Gastrocnemius medialis (tissue), 4 donors: Measurements from ENCODE around the gene ARL8B.

Experiments used
- POLR2A ChIP-seq, 2 donors: fragments of 450-650 bp; IDR thresholded peaks; one replicate each; pipeline ENCODE4 v1.6.1; 2017; ENCODE audit warnings: antibody characterized with exemption in 2 of 2, mild to moderate bottlenecking in 2 of 2, moderate library complexity in 2 of 2
- TF ChIP-seq, protein P1 (sequence below), 5 experiments: fragments of 450-650 bp in 3 of 5; fragments of 200-600 bp in 2 of 5; sonication (generic) in 2 of 5; IDR thresholded peaks in 4 of 5; conservative IDR thresholded peaks in 1 of 5; 1 replicate in 4 of 5; 2 replicates in 1 of 5; pipeline ENCODE4 v1.5.1; 2016 to 2019; ENCODE audit warnings: antibody characterized with exemption in 5 of 5, mild to moderate bottlenecking in 3 of 5, moderate library complexity in 3 of 5

- TF ChIP-seq POLR2A (IDR thresholded peaks at IDR 0.05) = no peak
- TF ChIP-seq, protein P1, sequence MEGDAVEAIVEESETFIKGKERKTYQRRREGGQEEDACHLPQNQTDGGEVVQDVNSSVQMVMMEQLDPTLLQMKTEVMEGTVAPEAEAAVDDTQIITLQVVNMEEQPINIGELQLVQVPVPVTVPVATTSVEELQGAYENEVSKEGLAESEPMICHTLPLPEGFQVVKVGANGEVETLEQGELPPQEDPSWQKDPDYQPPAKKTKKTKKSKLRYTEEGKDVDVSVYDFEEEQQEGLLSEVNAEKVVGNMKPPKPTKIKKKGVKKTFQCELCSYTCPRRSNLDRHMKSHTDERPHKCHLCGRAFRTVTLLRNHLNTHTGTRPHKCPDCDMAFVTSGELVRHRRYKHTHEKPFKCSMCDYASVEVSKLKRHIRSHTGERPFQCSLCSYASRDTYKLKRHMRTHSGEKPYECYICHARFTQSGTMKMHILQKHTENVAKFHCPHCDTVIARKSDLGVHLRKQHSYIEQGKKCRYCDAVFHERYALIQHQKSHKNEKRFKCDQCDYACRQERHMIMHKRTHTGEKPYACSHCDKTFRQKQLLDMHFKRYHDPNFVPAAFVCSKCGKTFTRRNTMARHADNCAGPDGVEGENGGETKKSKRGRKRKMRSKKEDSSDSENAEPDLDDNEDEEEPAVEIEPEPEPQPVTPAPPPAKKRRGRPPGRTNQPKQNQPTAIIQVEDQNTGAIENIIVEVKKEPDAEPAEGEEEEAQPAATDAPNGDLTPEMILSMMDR (IDR thresholded peaks at IDR 0.05 in 4 of 5, conservative IDR thresholded peaks at IDR 0.05 in 1 of 5) = no peak
These were observed 12.4 kb downstream of the ARL8B start for GRCh38 chr3:5134499-5134898.
